ENCODE measurements around the gene MYO16.
"Not testable (repeated sequence)": the region's sequence is repeated elsewhere in the genome, so short reads cannot be mapped to it uniquely, and the experiment has no call there.

The MYO16 gene

DNA sequence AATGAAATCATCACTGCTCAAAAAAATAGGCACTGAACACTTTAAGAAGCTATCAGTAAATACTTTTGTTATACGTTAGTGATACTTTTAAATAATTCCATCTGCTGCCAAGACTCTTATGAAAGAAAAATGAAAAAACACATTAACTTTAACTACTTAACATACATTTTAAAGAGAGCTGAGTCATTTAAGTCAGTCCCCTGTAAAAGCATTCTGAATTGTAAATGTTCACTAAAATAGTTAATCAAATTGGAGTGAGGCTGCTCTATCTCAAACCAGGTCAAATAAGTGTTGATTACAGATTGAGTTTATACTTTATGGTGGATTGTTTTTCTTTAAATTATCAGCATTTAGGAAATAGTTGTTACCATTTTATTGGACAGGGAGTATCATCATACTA is 274.2 kb downstream of the MYO16 start:
- DNase-seq = no peak

DNA sequence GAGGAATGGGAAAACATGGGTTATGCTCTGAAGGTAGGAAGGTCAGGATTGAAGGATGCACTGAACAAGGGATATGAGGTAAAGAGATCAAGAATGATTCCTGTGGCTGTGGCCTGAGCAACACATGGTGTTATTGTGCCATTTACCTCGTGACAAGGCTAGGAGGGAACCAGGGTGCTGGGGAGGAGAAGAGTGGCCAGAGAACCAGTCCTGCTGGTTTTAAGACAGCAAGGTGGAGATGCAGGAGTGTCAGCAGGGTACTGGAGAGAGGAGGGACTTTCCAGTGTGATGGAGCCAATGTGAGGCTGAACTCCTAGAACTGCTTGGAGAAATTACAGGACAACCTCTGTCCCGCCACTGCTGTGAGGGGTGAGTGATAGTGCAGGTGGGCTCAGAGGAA is 282.4 kb downstream of the MYO16 start:
- DNase-seq = no peak

DNA sequence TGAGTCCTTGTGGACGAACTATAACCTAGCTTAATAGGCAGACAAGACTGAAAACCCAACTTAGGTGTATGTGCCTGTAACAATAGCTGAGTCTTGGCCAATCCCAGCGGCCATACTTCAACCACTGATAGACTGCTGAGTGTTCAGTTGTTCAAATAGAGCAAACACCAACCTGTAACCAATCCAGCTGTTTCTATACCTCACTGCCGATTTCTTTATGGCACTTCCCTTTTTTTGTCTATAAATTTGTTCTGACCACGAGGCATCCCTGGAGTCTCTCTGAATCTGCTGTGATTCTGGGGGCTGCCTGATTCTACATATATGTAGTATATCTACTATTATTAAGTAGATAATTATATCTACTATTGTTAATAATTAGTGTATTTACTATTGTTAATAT is 284.3 kb downstream of the MYO16 start:
- not testable (repeated sequence) for DNase-seq

DNA sequence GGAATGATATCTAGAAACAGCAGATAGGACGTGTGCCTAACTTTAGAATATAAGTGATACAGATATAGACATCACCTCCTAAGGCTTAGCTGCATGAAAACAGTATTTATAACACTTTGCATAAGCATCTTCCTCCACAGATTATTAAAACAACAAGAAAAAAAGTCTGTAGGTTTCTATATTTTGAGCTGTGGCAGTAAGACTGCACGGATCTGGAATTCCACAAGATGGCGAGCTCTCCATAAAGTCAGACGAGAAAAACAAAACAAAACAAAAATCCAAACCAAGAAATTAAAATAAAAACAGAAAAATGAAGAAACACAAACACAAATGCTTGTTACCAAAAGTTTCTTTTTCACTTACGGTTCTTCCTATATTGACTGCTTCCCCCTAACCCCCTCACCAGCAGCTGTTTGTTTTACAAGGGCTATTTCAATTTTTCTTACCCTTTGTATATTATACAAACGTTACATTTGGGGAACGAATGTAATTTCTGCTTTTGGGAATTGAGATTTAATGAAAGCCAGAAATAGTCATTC is 285.8 kb downstream of the MYO16 start:
- DNase-seq = no peak

DNA sequence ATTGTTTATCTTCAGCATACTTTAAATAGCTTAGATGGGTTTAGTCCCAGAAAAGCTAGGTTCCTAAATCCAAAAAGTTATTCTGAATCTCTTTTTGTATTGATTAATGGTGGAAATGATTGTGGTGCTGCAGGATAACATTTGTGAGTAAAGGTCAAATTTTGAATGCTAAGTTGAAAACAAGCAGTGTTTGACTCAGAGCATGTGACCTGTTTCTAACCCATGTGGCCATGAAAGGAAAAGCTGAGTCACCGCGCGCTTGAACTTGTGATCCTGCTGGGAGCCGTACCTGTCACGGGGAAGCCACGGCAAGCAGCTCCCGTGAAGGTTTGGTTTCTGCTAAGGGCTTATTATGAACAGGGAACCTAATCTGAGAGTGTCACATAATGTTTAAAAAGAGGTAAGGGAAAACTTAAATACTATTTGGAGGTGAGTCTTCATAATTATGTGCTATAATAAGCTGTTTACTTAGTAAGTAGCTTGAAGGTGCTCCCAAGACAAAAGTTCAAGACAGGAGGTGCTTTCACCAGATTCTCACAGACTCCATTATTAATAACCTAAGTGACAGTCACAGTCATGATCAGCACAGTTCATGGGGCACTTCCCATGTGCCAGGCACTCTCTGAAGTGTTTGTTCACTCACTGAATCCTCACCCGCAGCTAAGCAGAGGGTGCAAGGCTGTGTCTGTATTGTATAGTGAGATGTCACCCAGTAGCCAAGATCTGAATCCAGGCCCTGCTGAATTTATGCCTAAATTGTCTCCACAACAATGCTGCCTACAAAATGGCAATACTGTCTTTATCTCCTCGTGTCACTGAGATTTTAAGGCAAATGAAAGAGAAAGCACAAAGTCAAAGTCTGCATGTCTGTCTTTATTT is 286.5 kb downstream of the MYO16 start:
- no peak for DNase-seq

DNA sequence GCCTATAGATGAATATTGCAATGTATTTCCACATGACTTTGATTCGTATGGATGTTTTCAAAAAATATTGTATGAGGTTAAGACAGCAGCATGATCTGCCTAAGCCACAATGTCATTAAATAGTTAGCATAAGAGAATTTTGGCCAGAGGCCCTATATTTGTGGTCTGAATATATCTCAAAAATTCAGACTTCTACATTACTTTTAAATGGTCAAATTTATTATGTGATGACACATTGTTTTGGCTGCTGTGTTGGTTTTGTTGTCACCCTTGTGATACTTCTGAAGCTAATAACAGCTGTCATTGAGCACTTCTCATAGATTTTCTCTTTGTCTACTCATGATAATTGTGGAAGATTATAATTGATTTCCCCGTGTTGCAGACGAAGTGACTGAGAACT is 288.2 kb downstream of the MYO16 start:
- DNase-seq = no peak

DNA sequence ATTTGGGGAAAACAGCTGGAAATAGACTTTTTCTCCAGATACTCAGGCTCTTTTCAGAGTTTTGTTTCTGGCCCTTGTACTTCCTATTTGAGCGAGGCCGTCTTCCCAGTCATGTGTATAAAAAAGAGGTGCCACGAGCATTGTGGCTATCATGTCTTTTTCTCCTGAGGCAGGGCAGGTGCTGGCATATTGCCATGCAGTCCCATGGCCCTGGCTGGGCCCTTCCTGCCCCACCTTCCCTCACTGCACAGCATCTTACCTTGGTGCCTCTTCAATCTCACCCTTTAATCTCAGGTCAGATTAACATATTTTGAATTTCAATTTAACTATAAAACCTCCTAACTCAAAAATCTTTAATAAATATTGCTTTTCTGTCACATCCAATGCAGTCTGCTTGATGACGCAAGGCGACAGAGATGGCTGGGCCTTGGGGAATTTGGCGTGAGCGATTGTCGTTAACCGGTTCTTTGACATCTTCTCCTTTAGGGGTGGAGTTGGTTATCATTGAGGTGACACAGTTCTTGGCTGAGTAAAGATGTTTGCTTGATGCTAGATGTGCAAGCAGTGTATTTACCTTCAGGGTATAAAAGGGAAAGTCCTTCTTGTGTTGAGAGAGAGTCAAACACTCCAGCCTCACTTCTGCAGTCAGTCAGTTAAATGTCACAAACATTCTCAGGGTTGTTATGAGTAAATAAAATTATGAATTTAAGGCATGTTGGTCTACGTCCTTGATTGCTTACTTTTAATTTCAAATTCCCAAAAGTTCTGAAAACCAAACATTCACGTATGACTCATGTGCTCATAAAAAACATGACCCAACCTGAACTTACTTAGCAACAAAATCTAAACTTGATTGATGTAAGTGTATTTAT is 289.9 kb downstream of the MYO16 start:
- no peak for DNase-seq

DNA sequence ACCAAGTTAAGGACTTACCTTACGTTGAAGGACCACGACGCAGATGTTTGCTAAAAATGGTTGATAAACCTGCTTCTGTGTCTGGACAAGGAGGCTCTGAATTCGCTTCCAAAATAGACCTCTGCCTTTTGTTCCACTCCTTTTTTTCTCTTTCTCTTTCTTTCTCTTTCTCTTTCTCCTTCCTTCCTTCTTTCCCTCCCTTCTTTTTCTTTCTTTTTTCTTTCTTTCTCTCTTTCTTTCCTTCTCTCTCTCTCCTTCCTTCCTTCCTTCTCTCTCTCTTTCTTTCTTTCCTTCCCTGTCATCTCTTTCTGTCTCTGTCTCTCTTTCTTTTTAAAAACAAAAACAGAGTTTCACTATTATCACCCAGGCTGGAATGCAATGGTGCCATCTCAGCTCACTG is 290.7 kb downstream of the MYO16 start:
- DNase-seq = no peak

DNA sequence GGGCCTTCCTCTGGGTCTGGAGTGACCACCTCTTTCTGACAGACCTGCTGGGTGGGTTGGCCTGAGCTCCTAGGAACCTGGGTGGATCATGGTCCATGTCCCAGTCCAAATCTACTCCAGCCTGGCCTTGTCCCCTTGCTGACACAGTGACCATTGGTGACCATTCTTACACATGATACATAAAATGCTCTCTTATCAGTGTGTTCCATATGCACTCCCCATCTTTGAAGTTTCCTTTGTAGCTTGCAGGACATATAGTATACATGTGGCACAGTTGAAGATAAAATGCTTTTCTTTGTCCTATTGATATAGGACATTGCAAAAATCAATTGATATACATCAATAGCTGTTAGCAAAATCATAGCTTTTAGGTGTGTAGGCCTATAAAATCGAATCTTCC is 291.8 kb downstream of the MYO16 start:
- DNase-seq = no peak

DNA sequence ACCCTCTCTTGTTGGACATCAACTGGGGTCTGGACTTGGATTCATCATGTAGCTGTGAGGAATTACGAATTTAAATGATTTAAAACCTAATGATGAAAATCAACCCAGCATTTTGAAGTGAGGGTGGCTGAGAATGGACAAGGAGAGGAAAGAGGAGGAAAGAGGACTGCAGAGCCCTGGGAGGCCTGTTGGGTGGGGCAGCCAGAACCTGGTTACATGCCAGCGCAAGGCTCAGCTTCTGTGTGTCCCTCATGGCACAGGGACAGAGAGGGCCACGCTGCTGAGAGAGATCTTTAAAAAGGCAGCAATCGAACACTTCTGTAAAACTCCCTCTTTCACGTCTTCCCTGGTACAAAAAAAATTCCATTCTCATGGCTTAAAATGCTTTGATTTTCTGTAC is 292.7 kb downstream of the MYO16 start:
- DNase-seq = no peak

DNA sequence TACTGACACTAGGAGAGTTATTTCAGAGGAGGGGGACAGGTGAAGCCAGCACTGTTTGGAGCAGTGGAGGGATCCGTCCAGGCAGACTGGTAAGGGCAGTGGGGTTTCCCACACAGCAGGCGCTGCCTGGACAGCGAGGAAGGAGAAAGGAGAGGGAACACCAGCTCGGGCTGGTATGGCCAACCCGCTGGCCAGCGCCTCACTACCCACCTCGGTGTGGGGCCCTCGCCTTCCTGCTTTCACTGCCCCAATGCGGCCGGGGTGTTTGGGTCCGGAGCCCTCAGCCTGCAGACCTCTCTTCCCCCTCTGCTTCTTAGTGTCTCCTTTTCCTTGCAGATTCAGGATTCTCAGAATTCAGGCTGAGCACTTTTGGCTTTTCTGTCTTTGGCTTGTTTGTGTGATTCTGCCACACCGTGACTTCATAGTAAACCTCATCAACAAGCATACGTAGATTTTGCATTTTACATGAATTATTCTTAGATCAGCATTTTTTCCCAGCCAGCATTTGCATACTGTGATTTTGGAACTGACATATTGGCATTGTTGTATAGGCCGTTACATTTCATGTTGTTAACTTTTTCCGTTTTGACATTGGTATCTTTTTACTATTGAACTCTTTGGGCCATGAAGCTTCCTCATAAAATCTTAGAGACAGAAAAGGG is 294.1 kb downstream of the MYO16 start:
- DNase-seq = no peak

DNA sequence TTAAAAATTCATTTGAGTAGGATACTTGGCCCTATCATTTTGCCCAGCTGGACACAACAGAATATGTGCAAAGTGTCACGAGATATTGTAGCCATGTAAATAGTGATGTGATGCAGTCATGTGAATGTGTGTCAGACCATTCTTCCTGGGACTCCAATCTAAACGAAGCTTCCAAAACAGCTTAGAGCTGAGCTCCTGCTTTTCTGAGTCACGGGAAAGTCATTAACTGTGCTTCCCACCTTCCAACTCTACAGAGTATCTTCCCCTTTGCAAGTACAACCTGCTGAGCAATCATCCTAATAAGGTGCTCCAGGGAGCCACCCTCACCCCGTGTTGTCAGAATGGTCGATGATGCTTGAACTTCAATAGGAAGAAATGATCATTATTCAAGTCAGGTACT is 294.7 kb downstream of the MYO16 start:
- no peak for DNase-seq

DNA sequence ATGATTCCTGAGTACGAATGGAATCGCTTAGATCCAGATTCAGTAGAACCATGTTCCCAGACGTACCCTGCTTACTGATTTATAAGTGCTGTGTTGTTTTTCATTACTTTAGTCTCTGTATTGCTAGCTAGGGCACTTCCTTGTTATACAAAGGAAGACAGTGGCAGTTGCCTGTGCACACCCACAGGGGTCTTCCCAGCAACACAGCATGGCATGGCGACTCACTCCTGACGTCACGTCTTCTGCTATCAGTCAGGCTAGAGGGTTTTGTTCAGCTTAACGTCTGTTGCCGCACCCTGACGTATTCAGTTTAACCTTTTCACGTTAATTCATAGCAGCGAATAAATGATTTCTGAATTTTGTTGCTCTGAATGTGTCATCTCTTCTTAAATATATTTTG is 295.1 kb downstream of the MYO16 start:
- no peak for DNase-seq

DNA sequence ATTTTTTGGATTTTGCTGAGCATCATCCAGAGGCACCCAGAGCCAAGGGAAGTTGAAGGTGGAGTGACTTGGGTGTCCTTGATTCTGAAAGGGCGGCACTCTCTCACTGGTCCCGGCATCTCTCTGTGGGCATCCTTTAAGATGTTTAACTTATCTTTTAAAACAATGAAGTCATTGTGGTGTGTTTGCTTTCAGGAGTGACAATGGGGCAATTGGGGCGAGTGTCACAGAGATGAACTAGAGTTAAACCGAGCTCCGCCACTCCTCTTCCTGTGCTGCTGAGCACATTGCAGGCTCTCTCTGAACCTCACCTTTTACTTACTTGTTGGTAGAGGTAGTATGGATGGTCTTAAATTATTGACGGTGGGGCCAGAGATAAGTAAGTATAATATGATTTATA is 295.7 kb downstream of the MYO16 start:
- DNase-seq = no peak

DNA sequence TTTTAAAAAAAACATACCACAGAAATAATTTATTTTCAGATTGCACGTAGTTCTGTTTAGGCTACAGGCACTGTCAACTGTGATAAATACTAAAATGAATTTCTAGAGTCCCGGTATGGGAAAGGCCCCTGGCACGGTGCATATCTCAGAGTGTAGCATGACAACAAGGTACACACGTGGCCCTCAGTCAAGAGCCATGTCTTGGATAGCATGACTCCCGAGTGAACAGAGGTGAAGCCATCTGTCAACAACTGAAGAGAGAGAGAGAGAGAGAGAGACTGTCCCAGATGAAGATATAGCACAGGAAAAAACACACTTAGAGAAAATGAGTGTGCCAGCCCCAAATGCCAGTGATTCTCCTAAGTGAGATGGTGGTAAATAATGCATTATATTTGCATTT is 297.5 kb downstream of the MYO16 start:
- no peak for DNase-seq

DNA sequence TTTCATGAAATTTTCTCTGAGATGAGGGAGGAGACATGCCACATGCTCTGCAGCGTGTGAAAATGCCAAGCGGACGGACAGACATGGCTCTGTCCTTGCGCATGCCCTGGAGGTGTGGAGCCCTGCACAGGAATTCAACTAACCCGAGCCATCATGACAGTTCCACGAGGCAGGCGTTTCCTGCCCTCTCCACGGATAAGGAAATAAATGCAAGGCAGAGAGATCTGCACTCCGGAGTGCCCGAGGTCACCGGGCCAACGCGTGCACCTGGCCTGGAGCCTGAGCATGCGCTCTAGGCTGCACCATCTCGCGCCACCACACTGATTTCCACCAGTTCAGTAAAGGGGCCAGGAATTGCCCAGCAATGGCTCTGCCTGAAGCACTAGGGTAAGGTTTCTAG is 298.2 kb downstream of the MYO16 start:
- no peak for DNase-seq

DNA sequence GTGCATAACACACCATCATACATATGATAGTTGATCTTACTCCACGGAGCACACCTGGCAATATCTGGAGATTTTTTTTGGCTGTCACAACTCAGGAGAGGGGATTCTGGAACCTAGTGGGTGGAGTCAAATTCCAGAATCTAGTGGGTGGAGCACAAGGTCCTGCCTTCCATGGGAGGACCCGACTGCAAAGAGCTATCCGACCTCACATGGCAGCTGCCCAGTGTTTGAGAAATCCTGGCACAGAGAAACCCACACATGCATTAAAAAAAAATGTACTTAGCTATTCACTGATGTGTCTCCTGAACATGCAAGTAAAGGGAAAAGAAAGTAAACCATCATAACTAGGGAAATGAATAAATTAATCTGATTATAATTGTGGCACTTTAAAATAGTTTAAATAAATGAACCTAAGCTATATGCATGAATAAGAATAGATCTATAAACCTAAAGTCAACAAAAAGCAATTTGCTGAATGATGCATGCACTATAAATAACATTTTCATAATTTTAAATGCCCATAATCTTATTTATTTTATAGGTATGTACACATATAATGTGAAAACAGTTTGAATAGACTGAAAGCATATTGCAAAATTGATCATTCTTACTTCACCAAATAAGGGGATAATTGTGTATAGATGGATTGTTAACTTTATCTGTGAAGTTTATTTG is 300.3 kb downstream of the MYO16 start:
- no peak for DNase-seq

DNA sequence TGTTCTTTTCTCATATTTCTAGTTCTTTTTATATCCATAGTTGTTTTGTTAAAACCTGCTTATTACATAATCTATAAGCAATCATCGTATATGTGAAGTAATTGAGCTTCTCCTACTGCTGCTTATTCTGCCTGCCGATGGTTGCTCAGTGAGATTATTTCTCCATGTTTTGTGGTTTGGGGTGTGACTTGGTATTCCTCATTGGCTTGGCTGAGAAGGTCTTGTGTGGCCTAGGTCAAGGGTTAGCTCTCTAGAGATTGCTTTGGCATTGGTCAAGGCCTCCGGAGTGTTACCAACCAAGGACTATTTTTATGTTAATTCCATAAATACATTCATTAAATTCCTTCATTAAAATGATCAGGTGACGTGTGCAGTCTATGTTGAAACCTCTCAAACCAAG is 302.8 kb downstream of the MYO16 start:
- no peak for DNase-seq

DNA sequence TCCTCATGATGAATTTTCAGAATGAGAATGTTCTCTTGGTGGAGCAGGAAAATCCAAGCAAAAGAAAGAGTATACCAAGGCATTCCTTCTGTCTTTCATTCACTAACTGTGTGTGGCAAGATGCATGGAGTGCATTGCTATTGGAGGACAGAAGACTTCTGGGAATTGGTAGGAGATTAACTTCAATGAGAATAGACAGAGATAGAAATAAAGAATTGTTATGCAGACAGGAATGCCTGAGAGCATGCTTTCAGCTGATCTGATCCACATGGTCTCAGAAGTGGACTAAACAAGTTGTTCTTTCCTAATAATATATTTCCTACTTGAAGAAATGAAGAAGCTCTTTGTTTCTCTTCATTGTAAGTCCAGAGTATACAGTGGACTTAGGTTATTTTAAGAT is 303.6 kb downstream of the MYO16 start:
- no peak for DNase-seq

DNA sequence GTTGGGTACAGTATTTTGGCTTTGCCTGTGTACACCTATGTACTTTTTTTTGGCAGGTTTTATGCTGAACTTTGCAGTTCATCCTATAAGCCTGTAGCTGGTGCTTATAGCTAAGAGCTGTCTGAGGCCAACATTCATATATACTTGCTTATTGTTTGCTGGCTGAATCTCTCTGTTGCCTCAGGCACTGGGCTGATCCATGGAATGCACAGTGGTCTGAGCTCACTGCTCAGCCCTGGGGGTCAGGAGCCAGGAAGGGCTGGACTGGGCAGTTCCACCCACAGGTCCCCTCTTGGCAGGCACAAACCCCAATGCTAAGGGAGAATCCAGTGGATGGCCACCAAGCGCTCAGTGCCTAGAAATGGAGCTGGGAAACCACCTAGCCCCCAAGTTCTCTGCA is 308.7 kb downstream of the MYO16 start:
- no peak for DNase-seq

DNA sequence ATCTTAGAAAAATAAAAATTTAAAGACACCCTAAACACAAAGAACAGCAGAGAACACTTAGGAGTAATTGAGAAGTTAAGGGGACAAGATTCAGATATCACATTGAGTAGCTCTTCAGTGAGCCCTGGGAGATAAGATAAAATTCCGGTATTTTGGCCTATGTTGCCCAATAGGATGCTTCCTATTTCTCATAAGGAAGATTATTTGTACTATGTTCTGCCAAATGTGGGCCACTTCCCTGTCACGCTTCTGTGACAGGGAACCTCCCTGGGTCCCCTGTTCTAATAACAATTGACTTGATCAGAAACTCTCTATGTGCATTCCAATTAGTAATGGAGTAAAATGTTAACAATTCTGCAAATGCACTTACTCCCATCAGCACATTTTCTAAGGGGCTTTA is 310.7 kb downstream of the MYO16 start:
- no peak for DNase-seq

DNA sequence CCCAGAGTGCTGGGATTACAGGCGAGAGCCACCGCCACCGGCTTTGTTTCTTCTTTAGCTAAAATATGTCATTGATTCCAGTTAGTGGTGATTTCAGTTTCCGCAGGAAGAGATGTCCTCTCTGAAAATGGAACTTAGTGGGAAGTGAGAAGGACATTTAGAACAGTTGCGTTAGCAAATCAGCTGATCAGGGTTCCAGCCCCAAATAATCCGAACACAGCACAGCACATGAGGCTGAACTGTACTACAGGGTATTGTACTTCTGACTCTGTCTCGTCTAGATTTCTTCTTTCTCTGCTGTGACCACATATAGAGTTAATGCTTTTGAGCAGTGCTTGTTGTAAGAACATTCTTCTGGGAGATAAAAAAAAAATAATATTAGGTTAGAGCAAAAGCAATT is 314.4 kb downstream of the MYO16 start:
- no peak for DNase-seq

DNA sequence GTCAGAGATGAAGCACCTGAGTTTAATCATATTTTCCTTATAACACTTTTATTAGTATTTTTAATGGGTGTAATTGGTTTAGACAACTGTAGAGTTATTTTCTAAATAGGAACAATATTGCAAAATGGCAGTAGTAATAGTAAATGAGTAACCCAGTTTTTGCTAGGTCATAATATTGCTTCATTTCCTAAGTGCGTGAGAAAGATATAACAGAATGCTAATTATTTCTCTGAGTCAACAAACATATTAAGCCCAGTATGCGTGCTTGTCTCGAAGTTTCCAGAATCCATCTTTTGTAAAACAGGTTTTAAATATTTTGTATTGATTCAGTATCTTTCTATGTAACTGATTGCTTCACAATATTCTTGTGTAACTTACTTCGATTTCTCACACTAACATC is 315.3 kb downstream of the MYO16 start:
- DNase-seq = no peak

All from NCI-H446 treated with DMSO at 0.1 percent for 48 hours (cell line).